Ecto neural progenitor cell (in vitro differentiated cells): Measurements from ENCODE around the gene HOXB3.

ENCODE experiments used
- DNase-seq: peaks from one replicate; pipeline ENCODE4 v3.0.0-alpha.2; 2018; ENCODE audit warnings: low spot score

Gene HOXB3

DNA sequence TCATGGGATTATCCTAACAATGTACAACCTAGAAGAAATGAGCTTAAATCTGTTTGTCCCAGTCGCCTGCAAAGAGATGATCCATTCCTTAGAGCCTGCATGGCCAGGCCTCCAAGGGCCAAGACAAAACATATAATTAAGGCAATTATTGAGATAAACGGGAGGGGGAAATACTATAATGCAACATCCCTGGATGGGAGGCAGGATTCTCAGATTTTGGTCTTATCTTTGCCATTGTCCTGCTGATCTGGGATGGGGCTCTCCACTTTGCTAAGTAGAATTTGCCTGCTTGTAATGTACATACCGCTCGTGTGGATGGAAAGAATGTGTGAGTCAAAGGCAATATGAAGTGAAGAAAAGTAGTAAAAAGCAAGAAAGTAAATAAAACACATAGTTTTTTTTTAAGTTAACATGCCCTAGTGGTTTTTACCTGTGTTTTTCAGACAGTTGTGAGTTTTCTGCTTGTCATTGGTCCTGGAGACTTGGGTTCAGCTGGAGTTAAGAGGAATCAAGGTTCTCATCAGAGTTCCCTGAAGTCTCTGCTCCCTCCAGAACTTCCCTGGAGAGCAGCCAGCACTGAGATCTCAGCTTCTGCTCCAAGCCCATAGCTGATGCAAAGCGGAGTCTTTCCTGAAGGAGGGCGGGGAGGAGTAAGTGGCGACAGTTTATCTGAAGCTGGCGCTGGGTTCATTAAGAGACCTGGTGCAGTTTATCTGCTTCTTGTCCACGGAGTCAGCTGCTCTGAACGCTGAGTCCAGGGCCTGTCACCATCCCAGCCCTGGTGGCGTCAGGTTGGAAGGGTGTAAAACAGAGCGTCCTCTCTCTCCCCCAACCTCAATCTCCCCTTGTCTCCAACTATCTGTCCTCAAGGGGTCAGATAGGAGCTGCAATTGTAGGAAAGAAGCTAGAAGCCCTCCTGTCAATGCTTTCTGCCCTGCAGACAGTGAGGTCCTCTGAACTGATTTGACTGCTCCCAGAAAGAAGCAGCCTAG is 89.3 kb downstream of the HOXB3 start:
- DNase-seq, result no peak

DNA sequence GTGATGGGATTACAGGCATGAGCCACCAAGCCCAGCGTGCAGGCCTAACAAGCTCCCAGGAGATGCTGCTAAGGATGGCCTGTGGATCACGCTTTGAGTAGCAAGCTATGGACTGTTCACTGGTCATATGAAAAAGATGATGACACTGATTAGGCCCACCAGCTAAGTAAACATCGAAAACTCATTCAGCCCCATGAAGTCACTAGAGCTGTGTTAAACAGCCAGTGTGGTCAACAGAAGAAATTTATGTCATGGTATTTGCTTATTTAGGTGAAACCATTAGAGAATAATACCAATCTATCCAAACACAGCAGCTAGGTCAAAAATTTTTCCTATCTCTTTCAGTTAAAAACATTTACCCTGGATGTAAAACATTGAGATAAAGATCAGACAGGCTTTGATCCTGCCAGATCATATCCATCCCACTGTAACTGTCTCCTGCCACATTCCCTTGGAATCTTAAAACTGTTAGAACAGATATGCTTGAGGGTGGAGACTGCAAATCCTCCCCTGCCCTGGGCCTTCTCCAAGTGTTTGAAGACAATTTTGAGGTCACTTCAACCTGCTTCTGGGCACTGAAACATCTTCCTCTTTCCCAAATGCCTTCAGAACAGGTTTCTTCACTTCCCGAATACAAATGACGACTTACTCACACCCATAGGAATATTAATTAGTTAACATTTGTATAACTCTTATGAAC is 90.2 kb downstream of the HOXB3 start:
- no peak for DNase-seq

DNA sequence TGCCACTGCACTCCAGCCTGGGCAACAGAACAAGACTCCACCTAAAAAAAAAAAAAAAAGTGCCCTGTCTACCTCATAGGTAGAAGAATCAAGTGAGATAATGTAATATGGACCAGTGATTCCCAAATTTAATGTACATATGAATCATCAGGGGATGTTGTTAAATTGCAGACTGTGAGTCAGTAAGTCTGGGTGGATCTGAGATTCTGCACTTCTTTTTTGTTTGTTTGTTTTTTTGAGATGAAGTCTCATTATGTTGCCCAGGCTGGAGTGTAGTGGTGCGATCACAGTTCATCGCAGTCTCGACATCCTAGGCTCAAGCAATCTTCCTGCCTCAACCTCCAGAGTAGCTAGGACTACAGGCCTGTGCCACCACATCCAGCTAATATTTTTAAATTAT is 90.8 kb downstream of the HOXB3 start:
- no peak for DNase-seq
